A673 (cell line): ENCODE measurements around the gene MRI1. TPM values are rescaled to one million over a fixed set of nuclear protein-coding genes. Genes with fewer than 3 reads are reported as not detected.

Source experiments
- BruUV-seq: library from RNA; stranded (reverse); fragments of 400-500 nt; replicated peaks from 2 replicates; lab custom pipeline; 2021; lab: Mats Ljungman, UMichigan
- CTCF ChIA-PET: fragments of 300-600 bp; sonication (Branson Sonifier 250); formaldehyde crosslinking; loops from one replicate; lab custom pipeline; 2022; ENCODE audit warnings: antibody characterized with exemption; lab: Charles Lee
- POLR2A ChIA-PET: fragments of 300-600 bp; sonication (Branson Sonifier 250); formaldehyde crosslinking; loops from one replicate; lab custom pipeline; 2022; ENCODE audit warnings: antibody characterized with exemption; ENCODE audit not compliant: low non-redundant PET; lab: Charles Lee
- DNase-seq: peaks from one replicate; pipeline ENCODE4 v3.0.0-alpha.2; 2015; ENCODE audit warnings: low spot score
- H3K27ac ChIP-seq: fragments of 200-600 bp; sonication (generic); 2 replicates; pipeline ENCODE4 v1.5.1; 2016; ENCODE audit warnings: mixed run types, low read depth, mild to moderate bottlenecking, mixed read lengths, antibody characterized with exemption, low read length; ENCODE audit not compliant: poor library complexity, severe bottlenecking
- H3K27me3 ChIP-seq: fragments of 200-600 bp; sonication (generic); replicated peaks from 2 replicates; pipeline ENCODE4 v1.6.1; 2017; ENCODE audit warnings: mixed run types, low read depth, mild to moderate bottlenecking, mixed read lengths, antibody characterized with exemption, low read length; ENCODE audit not compliant: insufficient read depth, poor library complexity
- H3K36me3 ChIP-seq: fragments of 200-600 bp; sonication (generic); 2 replicates; pipeline ENCODE4 v1.6.1; 2016; ENCODE audit warnings: mixed run types, mild to moderate bottlenecking, mixed read lengths, antibody characterized with exemption, low read length; ENCODE audit not compliant: insufficient read depth, poor library complexity, severe bottlenecking
- H3K4me1 ChIP-seq: fragments of 200-600 bp; sonication (generic); 2 replicates; pipeline ENCODE4 v1.6.1; 2017; ENCODE audit warnings: mixed run types, mild to moderate bottlenecking, mixed read lengths, antibody characterized with exemption, low read length; ENCODE audit not compliant: insufficient read depth, poor library complexity, severe bottlenecking
- H3K4me3 ChIP-seq: fragments of 200-600 bp; sonication (generic); 2 replicates; pipeline ENCODE4 v1.5.1; 2016; ENCODE audit warnings: low read depth, mixed run types, mild to moderate bottlenecking, mixed read lengths, low read length; ENCODE audit not compliant: poor library complexity, severe bottlenecking
- H3K9me3 ChIP-seq: fragments of 200-600 bp; sonication (generic); 2 replicates; pipeline ENCODE4 v1.6.1; 2016; ENCODE audit warnings: mixed run types, low read depth, mild to moderate bottlenecking, mixed read lengths, antibody characterized with exemption, low read length; ENCODE audit not compliant: poor library complexity, severe bottlenecking
- EZH2 ChIP-seq: fragments of 200-600 bp; sonication (generic); IDR thresholded peaks from 2 replicates; pipeline ENCODE4 v1.6.1; 2017; ENCODE audit warnings: borderline replicate concordance, low read depth, mild to moderate bottlenecking, mixed read lengths, antibody characterized with exemption, low read length; ENCODE audit not compliant: poor library complexity, severe bottlenecking
- intact Hi-C: fragments of 100-400 bp; cut with micrococcal nuclease; formaldehyde crosslinking; loops from one replicate; pipeline ENCODE4 v1.10.0; 2022; ENCODE audit not compliant: unreplicated experiment
- total RNA-seq: library from RNA; stranded (reverse); gene quantifications from 2 replicates; pipeline ENCODE4 v1.2.3, GENCODE V29; 2021
- TF ChIP-seq, protein P1 (sequence below): fragments of 300-800, 200-600 bp; sonication (generic); conservative IDR thresholded peaks from 2 replicates; pipeline ENCODE4 v1.5.1; 2017; ENCODE audit warnings: low read depth, mild to moderate bottlenecking, antibody characterized with exemption, low read length, moderate library complexity, mixed read lengths

MRI1 gene
- total RNA-seq, 1 experiment from 2014 or later: 63.8 TPM

DNA sequence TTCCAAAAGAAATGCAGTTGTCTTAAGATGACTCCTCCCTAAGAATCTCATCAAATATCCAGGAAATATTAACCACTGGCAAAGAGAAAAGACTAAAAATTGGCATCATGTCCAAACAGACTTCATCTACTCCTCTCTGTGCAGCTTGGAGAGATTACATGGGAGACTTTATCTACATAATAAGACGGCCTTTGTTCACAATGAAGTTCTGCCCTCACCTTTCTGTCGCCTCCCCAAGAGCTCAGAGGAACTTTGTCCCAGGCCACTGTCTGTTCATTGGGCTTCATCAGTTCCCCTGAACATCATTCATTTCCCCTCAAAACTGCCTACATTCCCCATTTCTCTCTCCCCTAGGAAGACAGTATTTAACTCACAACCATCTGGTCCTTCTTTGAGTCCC, 22.4 kb upstream of the MRI1 start:
- CTCF ChIA-PET: no interaction called here
- H3K9me3 ChIP-seq: no peaks in the 10 kb centered on the region
- BruUV-seq: no TSS peak
- H3K36me3 ChIP-seq: no peaks in the 10 kb centered on the region
- H3K27ac ChIP-seq: no peak overlapping the region
- TF ChIP-seq, protein P1, sequence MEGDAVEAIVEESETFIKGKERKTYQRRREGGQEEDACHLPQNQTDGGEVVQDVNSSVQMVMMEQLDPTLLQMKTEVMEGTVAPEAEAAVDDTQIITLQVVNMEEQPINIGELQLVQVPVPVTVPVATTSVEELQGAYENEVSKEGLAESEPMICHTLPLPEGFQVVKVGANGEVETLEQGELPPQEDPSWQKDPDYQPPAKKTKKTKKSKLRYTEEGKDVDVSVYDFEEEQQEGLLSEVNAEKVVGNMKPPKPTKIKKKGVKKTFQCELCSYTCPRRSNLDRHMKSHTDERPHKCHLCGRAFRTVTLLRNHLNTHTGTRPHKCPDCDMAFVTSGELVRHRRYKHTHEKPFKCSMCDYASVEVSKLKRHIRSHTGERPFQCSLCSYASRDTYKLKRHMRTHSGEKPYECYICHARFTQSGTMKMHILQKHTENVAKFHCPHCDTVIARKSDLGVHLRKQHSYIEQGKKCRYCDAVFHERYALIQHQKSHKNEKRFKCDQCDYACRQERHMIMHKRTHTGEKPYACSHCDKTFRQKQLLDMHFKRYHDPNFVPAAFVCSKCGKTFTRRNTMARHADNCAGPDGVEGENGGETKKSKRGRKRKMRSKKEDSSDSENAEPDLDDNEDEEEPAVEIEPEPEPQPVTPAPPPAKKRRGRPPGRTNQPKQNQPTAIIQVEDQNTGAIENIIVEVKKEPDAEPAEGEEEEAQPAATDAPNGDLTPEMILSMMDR: no peak
- TF ChIP-seq EZH2: no peak
- no peak overlapping the region for H3K4me3 ChIP-seq
- DNase-seq: no peak
- H3K27me3 ChIP-seq: no peaks in the 10 kb centered on the region
- H3K4me1 ChIP-seq: no peaks in the 10 kb centered on the region
- POLR2A ChIA-PET: no interaction called here
- intact Hi-C loops: no loop called here

GRCh38 chr19:13742756-13743155, 21.6 kb upstream of the MRI1 start:
- H3K4me3 ChIP-seq: no peak overlapping the region
- no peak for TF ChIP-seq EZH2
- TF ChIP-seq, protein P1: no peak
- no peaks in the 10 kb centered on the region for H3K27me3 ChIP-seq
- BruUV-seq: no TSS peak
- DNase-seq: no peak
- intact Hi-C loops: no loop called here
- H3K27ac ChIP-seq: no peak overlapping the region
- H3K36me3 ChIP-seq: no peaks in the 10 kb centered on the region
- peaks cover 4% of the 10 kb centered on the region for H3K9me3 ChIP-seq
- CTCF ChIA-PET: no interaction called here
- POLR2A ChIA-PET: no interaction called here
- H3K4me1 ChIP-seq: no peaks in the 10 kb centered on the region

DNA sequence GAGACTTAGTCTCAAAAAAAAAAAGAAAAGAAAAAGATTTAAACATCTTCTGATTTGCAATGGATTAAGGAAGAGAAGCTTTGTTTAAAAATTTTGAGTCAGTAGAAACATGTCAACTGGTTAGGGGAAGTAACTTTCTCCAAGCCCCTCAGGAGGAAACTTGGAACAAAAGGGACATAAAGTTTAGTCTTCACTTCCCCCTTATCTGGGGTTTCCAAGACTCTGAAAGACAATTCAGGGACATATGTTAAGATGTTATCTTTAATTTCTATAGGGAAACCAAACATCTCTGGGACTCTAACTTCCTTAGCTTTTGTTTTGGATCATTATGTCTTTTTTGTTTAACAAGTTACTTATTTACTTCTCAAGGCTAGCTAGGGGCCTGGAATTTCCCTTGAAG, 20.1 kb upstream of the MRI1 start:
- Histone ChIP-seq H3K4me3 (no peak overlapping the region), H3K4me1 (peaks cover 5% of the 10 kb centered on the region), H3K36me3 (no peaks in the 10 kb centered on the region), H3K27me3 (no peaks in the 10 kb centered on the region), H3K9me3 (peaks cover 4% of the 10 kb centered on the region), H3K27ac (no peak overlapping the region)
- POLR2A ChIA-PET: no interaction called here
- CTCF ChIA-PET: no interaction called here
- intact Hi-C loops: no loop called here
- TF ChIP-seq, protein P1: no peak
- TF ChIP-seq EZH2: no peak
- no TSS peak for BruUV-seq
- DNase-seq: no peak
